Measurements from ENCODE around the gene SPTB.

- no peak for TF ChIP-seq POLR2A (IDR thresholded peaks at IDR 0.05; ENCODE audit: low read length)
- no peak for TF ChIP-seq GATA1 (IDR thresholded peaks at IDR 0.05; ENCODE audit: low read depth, low read length)
These were observed 20.3 kb upstream of the SPTB start for GRCh38 chr14:64899958-64900357.
